Endothelial cell of umbilical vein (primary cell): ENCODE results near the gene SESN3. TPM values are rescaled to one million over a fixed set of nuclear protein-coding genes. Genes with fewer than 3 reads are reported as not detected.

Source experiments
- BruUV-seq: library from RNA; stranded (reverse); fragments of 400-500 nt; replicated peaks from 2 replicates; lab custom pipeline; 2021; lab: Mats Ljungman, UMichigan
- CTCF ChIA-PET: fragments of 300-600, 350-600 bp; sonication (Branson Sonifier 250); formaldehyde crosslinking; loops from one replicate; lab custom pipeline; 2021; ENCODE audit warnings: antibody characterized with exemption, inconsistent platforms; lab: Charles Lee
- POLR2A ChIA-PET: fragments of 300-600, 350-600 bp; sonication (Branson Sonifier 250); formaldehyde crosslinking; loops from one replicate; lab custom pipeline; 2021; ENCODE audit warnings: antibody characterized with exemption, inconsistent platforms; lab: Charles Lee
- DNase-seq: peaks from one replicate; pipeline ENCODE4 v3.0.0-alpha.2; 2011; ENCODE audit warnings: low read depth, low spot score
- FAIRE-seq: peaks from 2 replicates; lab custom pipeline; 2011; peaks lifted over from hg19 to GRCh38; lab: Jason Lieb, UNC
- H2AFZ ChIP-seq: 2 replicates; pipeline ENCODE4 v1.6.0; 2012; ENCODE audit warnings: low read depth, low read length, control low read depth, inconsistent platforms
- H3K27ac ChIP-seq: 2 replicates; pipeline ENCODE4 v1.5.1; 2011; ENCODE audit warnings: low read depth, mild to moderate bottlenecking, control low read depth, low read length, moderate library complexity; ENCODE audit not compliant: insufficient read depth
- H3K27me3 ChIP-seq, 2 experiments: 2 replicates each; pipeline versions ENCODE4 v1.6.0 to v1.6.1; 2011; ENCODE audit warnings: low read length in 2 of 2, mixed read lengths in 1 of 2; ENCODE audit not compliant: control insufficient read depth in 2 of 2, insufficient read depth in 2 of 2
- H3K36me3 ChIP-seq, 2 experiments: 2 replicates in 1 of 2; 3 replicates in 1 of 2; pipeline ENCODE4 v1.5.1; 2011; ENCODE audit warnings: low read length in 2 of 2, mild to moderate bottlenecking in 1 of 2, moderate library complexity in 1 of 2; ENCODE audit not compliant: control insufficient read depth in 2 of 2, insufficient read depth in 2 of 2; ENCODE audit errors: extremely low read depth in 1 of 2
- H3K4me1 ChIP-seq: 3 replicates; pipeline ENCODE4 v1.5.1; 2011; ENCODE audit warnings: mild to moderate bottlenecking, low read length; ENCODE audit not compliant: control insufficient read depth, insufficient read depth; ENCODE audit errors: extremely low read depth
- H3K4me2 ChIP-seq: 2 replicates; pipeline ENCODE4 v1.6.1; 2011; ENCODE audit warnings: low read length, control low read depth, mixed read lengths; ENCODE audit not compliant: insufficient read depth
- H3K4me3 ChIP-seq, 3 experiments: fragments of 200-600 bp in 1 of 3; sonication (generic), shearing (Covaris generic) in 1 of 3; replicated peaks in 1 of 3; 2 replicates each; pipeline ENCODE4 v1.5.1; 2011 to 2016; ENCODE audit warnings: control low read depth in 3 of 3, low read length in 3 of 3, mild to moderate bottlenecking in 2 of 3, inconsistent platforms in 1 of 3, low read depth in 1 of 3, moderate library complexity in 1 of 3; ENCODE audit not compliant: insufficient read depth in 1 of 3
- H3K79me2 ChIP-seq: 2 replicates; pipeline ENCODE4 v1.6.0; 2012; ENCODE audit warnings: low read length, inconsistent platforms; ENCODE audit not compliant: control insufficient read depth, insufficient read depth
- H3K9ac ChIP-seq: replicated peaks from 2 replicates; pipeline ENCODE3; 2011; ENCODE audit warnings: low read length, control low read depth; ENCODE audit not compliant: insufficient read depth; ENCODE audit errors: extremely low read depth
- H3K9me1 ChIP-seq: replicated peaks from 3 replicates; pipeline ENCODE4 v1.6.0; 2011; ENCODE audit warnings: mild to moderate bottlenecking, low read length; ENCODE audit not compliant: control insufficient read depth, insufficient read depth; ENCODE audit errors: extremely low read depth
- H3K9me3 ChIP-seq: replicated peaks from 2 replicates; pipeline ENCODE4 v1.5.1; 2012; ENCODE audit warnings: low read length, inconsistent platforms; ENCODE audit not compliant: control insufficient read depth, insufficient read depth
- H4K20me1 ChIP-seq: replicated peaks from 2 replicates; pipeline ENCODE3; 2011; ENCODE audit warnings: mild to moderate bottlenecking, low read length; ENCODE audit not compliant: control insufficient read depth, insufficient read depth; ENCODE audit errors: extremely low read depth
- EZH2 ChIP-seq: IDR thresholded peaks from 2 replicates; pipeline ENCODE4 v1.6.1; 2012; ENCODE audit warnings: borderline replicate concordance, low read depth, mild to moderate bottlenecking, moderate library complexity, low read length, inconsistent platforms; ENCODE audit not compliant: severe bottlenecking
- FOS ChIP-seq: IDR thresholded peaks from 2 replicates; pipeline ENCODE4 v1.6.1; 2011; ENCODE audit warnings: mild to moderate bottlenecking, low read length, moderate library complexity, borderline replicate concordance; ENCODE audit not compliant: insufficient read depth
- GATA2 ChIP-seq: IDR thresholded peaks from 2 replicates; pipeline ENCODE4 v1.7.0; 2011; ENCODE audit warnings: low read depth, mild to moderate bottlenecking, moderate library complexity, mixed read lengths, low read length; ENCODE audit not compliant: insufficient read length, insufficient read depth
- JUN ChIP-seq: IDR thresholded peaks from 2 replicates; pipeline ENCODE4 v1.6.1; 2011; ENCODE audit warnings: borderline replicate concordance, low read depth; ENCODE audit not compliant: insufficient read length, insufficient read depth
- MAX ChIP-seq: IDR thresholded peaks from 2 replicates; pipeline ENCODE4 v1.6.1; 2011; ENCODE audit not compliant: insufficient read depth, insufficient read length
- MYC ChIP-seq: IDR thresholded peaks from one replicate; pipeline ENCODE4 v1.6.1; 2011; ENCODE audit warnings: mild to moderate bottlenecking, low read depth, low read length
- POLR2A ChIP-seq: IDR thresholded peaks from 2 replicates; pipeline ENCODE4 v1.6.1; 2012; ENCODE audit warnings: low read depth, mild to moderate bottlenecking, control low read depth, low read length
- POLR2AphosphoS5 ChIP-seq: IDR thresholded peaks from 2 replicates; pipeline ENCODE4 v1.6.1; 2012; ENCODE audit warnings: low read depth, mild to moderate bottlenecking, control low read depth, low read length, moderate library complexity; ENCODE audit not compliant: insufficient read depth
- dilution Hi-C: fragments of 300-500 bp; cut with MboI; formaldehyde crosslinking; loops from one replicate; pipeline ENCODE4 v1.15.0; 2019; ENCODE audit warnings: low sequenced_read_pairs; ENCODE audit not compliant: extremely low pct_ligation_motif_present
- intact Hi-C: fragments of 100-400 bp; cut with micrococcal nuclease; formaldehyde crosslinking; loops from one replicate; pipeline ENCODE4 v1.10.0; 2022
- polyA plus RNA-seq, 4 experiments: library from polyadenylated mRNA; depleted of rRNA in 3 of 4; stranded (reverse) in 3 of 4; unstranded in 1 of 4; fragments of >200 nt; gene quantifications; 2 replicates each; pipeline versions ENCODE4 v1.2.1 to v1.2.3, GENCODE V29; 2011 to 2012; ENCODE audit warnings: missing spikeins in 1 of 4
- total RNA-seq: library from RNA; stranded (reverse); gene quantifications from 2 replicates; pipeline ENCODE4 v1.2.3, GENCODE V29; 2021
- TF ChIP-seq, protein P1 (sequence below), 2 donors: IDR thresholded peaks; 1 replicate in 1 of 2; 2 replicates in 1 of 2; pipeline ENCODE4 v1.5.1; 2011; ENCODE audit warnings: low read length in 2 of 2, mild to moderate bottlenecking in 2 of 2, moderate library complexity in 2 of 2, control low read depth in 1 of 2, inconsistent platforms in 1 of 2, low read depth in 1 of 2; ENCODE audit not compliant: insufficient read depth in 1 of 2; ENCODE audit errors: extremely low read depth in 1 of 2

SESN3 gene
- total and polyA plus RNA-seq, 2 donors (not counting 3 experiments of a cell fraction or from before 2014, with no cell fraction given): 1.6 to 6.9 TPM

- no peak overlapping the region for H3K9ac ChIP-seq
- H3K27me3 ChIP-seq: peaks cover 3 to 4% of the 10 kb centered on the region in 2 experiments
- FAIRE-seq: no peak
- dilution Hi-C loops (no loop called here), intact Hi-C loops (no loop called here)
- no peak overlapping the region for H3K4me2 ChIP-seq
- no peaks in the 10 kb centered on the region for H4K20me1 ChIP-seq
- no peaks in the 10 kb centered on the region for H3K9me1 ChIP-seq
- ChIA-PET CTCF (no interaction called here), POLR2A (no interaction called here)
- H3K4me1 ChIP-seq: no peaks in the 10 kb centered on the region
- no peak overlapping the region for H3K4me3 ChIP-seq
- TF ChIP-seq POLR2AphosphoS5 (no peak), JUN (no peak), FOS (no peak), GATA2 (no peak), MAX (no peak)
- no TSS peak for BruUV-seq
- DNase-seq: no peak
- H3K9me3 ChIP-seq: no peaks in the 10 kb centered on the region
- H3K27ac ChIP-seq: no peak overlapping the region
- no peaks in the 10 kb centered on the region for H3K36me3 ChIP-seq
- H2AFZ ChIP-seq: no peak overlapping the region
- H3K79me2 ChIP-seq: no peaks in the 10 kb centered on the region
Observed at GRCh38 chr11:95247883-95248282, 16.9 kb upstream of the SESN3 start.

DNA sequence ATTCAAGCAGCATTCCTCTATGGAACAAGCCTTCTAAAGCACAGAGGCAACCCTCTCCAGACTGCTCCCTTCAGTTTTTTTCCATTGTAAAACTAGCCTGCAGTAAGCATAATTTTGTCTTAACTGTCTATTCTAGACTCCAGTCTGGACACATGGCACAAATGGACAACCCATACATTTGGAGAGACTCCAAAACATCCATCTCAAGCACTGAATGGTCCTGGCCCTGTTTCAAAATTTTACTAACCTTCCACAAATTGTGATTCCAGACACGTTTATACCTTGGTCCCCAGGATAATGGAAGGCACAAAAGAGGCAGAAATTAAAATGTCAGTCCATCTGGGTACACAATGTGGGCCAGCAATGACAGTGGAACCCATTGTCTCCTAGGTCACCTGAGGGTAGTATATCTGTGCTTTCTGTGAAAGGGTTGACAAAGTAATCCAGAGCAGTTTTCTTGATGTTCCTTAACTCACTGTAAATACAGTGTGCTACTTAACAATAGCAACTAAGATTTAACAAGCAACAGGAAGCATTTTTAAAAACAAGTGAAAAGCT is 16.2 kb upstream of the SESN3 start:
- BruUV-seq: no TSS peak
- Histone ChIP-seq H3K4me3 (no peak overlapping the region), H3K4me2 (no peak overlapping the region), H2AFZ (no peak overlapping the region), H3K36me3 (no peaks in the 10 kb centered on the region), H3K9me3 (no peaks in the 10 kb centered on the region), H3K4me1 (no peaks in the 10 kb centered on the region), H3K27me3 (peaks cover 4 to 5% of the 10 kb centered on the region in 2 experiments), H4K20me1 (no peaks in the 10 kb centered on the region), H3K9ac (no peak overlapping the region), H3K27ac (no peak overlapping the region), H3K79me2 (no peaks in the 10 kb centered on the region), H3K9me1 (no peaks in the 10 kb centered on the region)
- no peak for TF ChIP-seq EZH2
- TF ChIP-seq JUN: no peak
- no peak for TF ChIP-seq MAX
- no peak for TF ChIP-seq POLR2AphosphoS5
- TF ChIP-seq, protein P1, sequence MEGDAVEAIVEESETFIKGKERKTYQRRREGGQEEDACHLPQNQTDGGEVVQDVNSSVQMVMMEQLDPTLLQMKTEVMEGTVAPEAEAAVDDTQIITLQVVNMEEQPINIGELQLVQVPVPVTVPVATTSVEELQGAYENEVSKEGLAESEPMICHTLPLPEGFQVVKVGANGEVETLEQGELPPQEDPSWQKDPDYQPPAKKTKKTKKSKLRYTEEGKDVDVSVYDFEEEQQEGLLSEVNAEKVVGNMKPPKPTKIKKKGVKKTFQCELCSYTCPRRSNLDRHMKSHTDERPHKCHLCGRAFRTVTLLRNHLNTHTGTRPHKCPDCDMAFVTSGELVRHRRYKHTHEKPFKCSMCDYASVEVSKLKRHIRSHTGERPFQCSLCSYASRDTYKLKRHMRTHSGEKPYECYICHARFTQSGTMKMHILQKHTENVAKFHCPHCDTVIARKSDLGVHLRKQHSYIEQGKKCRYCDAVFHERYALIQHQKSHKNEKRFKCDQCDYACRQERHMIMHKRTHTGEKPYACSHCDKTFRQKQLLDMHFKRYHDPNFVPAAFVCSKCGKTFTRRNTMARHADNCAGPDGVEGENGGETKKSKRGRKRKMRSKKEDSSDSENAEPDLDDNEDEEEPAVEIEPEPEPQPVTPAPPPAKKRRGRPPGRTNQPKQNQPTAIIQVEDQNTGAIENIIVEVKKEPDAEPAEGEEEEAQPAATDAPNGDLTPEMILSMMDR (IDR thresholded peaks at IDR 0.05; ENCODE audit: extremely low read depth in 1 of 2, insufficient read depth in 1 of 2, low read depth in 1 of 2, low read length in 2 of 2): no peak
- no peak for TF ChIP-seq MYC
- no peak for TF ChIP-seq FOS
- no peak for TF ChIP-seq GATA2
- no peak for TF ChIP-seq POLR2A
- ChIA-PET POLR2A (no interaction called here), CTCF (no interaction called here)
- intact Hi-C loops: no loop called here
- dilution Hi-C loops: no loop called here
- FAIRE-seq: no peak
- DNase-seq: no peak
